22Rv1 (cell line): ENCODE data around the gene GRN.

ENCODE experiments used
- CTCF ChIP-seq: fragments of 450-650 bp; IDR thresholded peaks from 2 replicates; pipeline ENCODE4 v1.5.1; 2017; ENCODE audit warnings: mild to moderate bottlenecking
- ZFX ChIP-seq: fragments of 450-650 bp; IDR thresholded peaks from 2 replicates; pipeline ENCODE4 v1.6.1; 2017; ENCODE audit warnings: antibody characterized with exemption, borderline replicate concordance

DNA sequence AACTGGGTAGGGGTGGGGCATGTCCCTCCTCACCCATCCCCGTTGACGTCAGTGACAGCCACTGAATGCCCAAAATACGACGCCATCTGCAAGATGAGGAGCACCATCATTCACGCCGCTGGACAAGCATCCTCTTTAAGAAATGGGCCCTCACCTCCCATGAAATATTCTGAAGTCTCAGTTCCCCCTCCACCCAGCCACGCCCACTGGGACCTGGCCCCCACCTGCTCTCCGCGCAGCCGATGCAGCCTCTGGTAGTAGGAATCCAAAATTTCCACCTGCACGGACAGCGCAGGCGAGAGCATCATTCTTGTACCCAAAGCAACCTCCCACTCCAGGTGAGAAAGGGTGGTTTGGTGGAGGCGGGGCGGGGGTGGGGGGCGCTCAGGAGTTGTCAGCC is 38.8 kb downstream of the GRN start:
- TF ChIP-seq CTCF (no peak), ZFX (no peak)
